Spinal cord (tissue), 10 donors: Measurements from ENCODE around the gene TUBB2B. TPM values are rescaled to one million over a fixed set of nuclear protein-coding genes. Genes with fewer than 3 reads are reported as not detected.
"Not testable (repeated sequence)": the region's sequence is repeated elsewhere in the genome, so short reads cannot be mapped to it uniquely, and the experiment has no call there.

ENCODE experiments used
- DNase-seq, 6 donors: peaks; one replicate each; pipeline versions ENCODE4 v3.0.0 to v3.0.0-alpha.2; 2013 to 2015; ENCODE audit warnings: low spot score in 6 of 6, low read depth in 4 of 6
- H3K27ac ChIP-seq: one replicate; pipeline ENCODE4 v1.5.1; 2013; ENCODE audit warnings: low read depth, low read length, control low read depth
- H3K27me3 ChIP-seq: one replicate; pipeline ENCODE4 v1.6.1; 2013; ENCODE audit warnings: low read length; ENCODE audit not compliant: control insufficient read depth, insufficient read depth
- H3K36me3 ChIP-seq: one replicate; pipeline ENCODE4 v1.6.1; 2013; ENCODE audit warnings: low read length; ENCODE audit not compliant: control insufficient read depth, insufficient read depth
- H3K4me1 ChIP-seq: one replicate; pipeline ENCODE4 v1.6.1; 2013; ENCODE audit warnings: low read length; ENCODE audit not compliant: control insufficient read depth, insufficient read depth
- H3K4me3 ChIP-seq: one replicate; pipeline ENCODE4 v1.5.1; 2013; ENCODE audit warnings: low read depth, low read length, control low read depth
- H3K9me3 ChIP-seq: one replicate; pipeline ENCODE4 v1.6.1; 2013; ENCODE audit warnings: low read length; ENCODE audit not compliant: control insufficient read depth, insufficient read depth
- WGBS: methylation state at CpG from one replicate; pipeline ENCODE4 v1.1.5; 2013; ENCODE audit warnings: missing lambda C conversion rate; ENCODE audit not compliant: insufficient coverage; 5-methylcytosine and 5-hydroxymethylcytosine counted together
- polyA plus RNA-seq, 2 donors: library from polyadenylated mRNA; unstranded; fragments of 120-200 nt; gene quantifications; one replicate each; pipeline ENCODE4 v1.2.1, GENCODE V29; 2013; ENCODE audit not compliant: insufficient read length in 2 of 2
- total RNA-seq, 2 donors: library from RNA; depleted of rRNA in 1 of 2; stranded (reverse); fragments of 120-200 nt in 1 of 2; fragments of >200 nt in 1 of 2; gene quantifications; one replicate each; pipeline versions ENCODE4 v1.2.3 to v1.2.4, GENCODE V29; 2013 to 2014
- donor health status: healthy.

TUBB2B gene
- total and polyA plus RNA-seq, 4 donors, result 554 to 1,720 (median 1,111) TPM

GRCh38 chr6:3247255-3248146 is 20.0 kb upstream of the TUBB2B start:
- WGBS, result 5% methylated on average over 32 of the region's 36 CpGs
- Histone ChIP-seq H3K4me1 (peaks cover 83% of the 10 kb centered on the region), H3K9me3 (no peaks in the 10 kb centered on the region), H3K4me3 (peak overlapping the region; percentile 47), H3K27ac (peak overlapping the region; percentile 93), H3K27me3 (no peaks in the 10 kb centered on the region), H3K36me3 (no peaks in the 10 kb centered on the region)
- DNase-seq, result peak; percentile 85 to 98 (median 87)

GRCh38 chr6:3245216-3245615 is 17.8 kb upstream of the TUBB2B start:
- no peak overlapping the region for H3K27ac ChIP-seq
- DNase-seq, result no peak
- H3K36me3 ChIP-seq, result no peaks in the 10 kb centered on the region
- peaks cover 69% of the 10 kb centered on the region for H3K4me1 ChIP-seq
- H3K4me3 ChIP-seq, result no peak overlapping the region
- 83% methylated on average over 2 of the region's 5 CpGs for WGBS
- H3K9me3 ChIP-seq, result no peaks in the 10 kb centered on the region
- no peaks in the 10 kb centered on the region for H3K27me3 ChIP-seq

GRCh38 chr6:3244832-3245161 is 17.3 kb upstream of the TUBB2B start:
- 100% methylated on average over 2 of the region's 7 CpGs for WGBS
- not testable (repeated sequence) for H3K36me3 ChIP-seq, DNase-seq, H3K9me3 ChIP-seq, H3K27me3 ChIP-seq, H3K27ac ChIP-seq, H3K4me3 ChIP-seq
- H3K4me1 ChIP-seq, result peaks cover 65% of the 10 kb centered on the region

GRCh38 chr6:3244003-3244831 is 16.8 kb upstream of the TUBB2B start:
- no peak for DNase-seq
- no peak overlapping the region for H3K4me3 ChIP-seq
- no peaks in the 10 kb centered on the region for H3K9me3 ChIP-seq
- peaks cover 2% of the 10 kb centered on the region for H3K36me3 ChIP-seq
- WGBS, result 100% methylated on average over 2 of the region's 8 CpGs
- H3K27ac ChIP-seq, result no peak overlapping the region
- H3K27me3 ChIP-seq, result no peaks in the 10 kb centered on the region
- peaks cover 63% of the 10 kb centered on the region for H3K4me1 ChIP-seq

- Histone ChIP-seq H3K4me1 (peaks cover 55% of the 10 kb centered on the region), H3K36me3 (peaks cover 10% of the 10 kb centered on the region), H3K4me3 (no peak overlapping the region), H3K27ac (peak overlapping the region; percentile 26), H3K9me3 (no peaks in the 10 kb centered on the region), H3K27me3 (no peaks in the 10 kb centered on the region)
- DNase-seq, result peak in 1 of 6 donors; percentile 73
- WGBS, result no CpG with 5 or more reads among the region's 4 CpGs
These were observed 15.3 kb upstream of the TUBB2B start for GRCh38 chr6:3242768-3243167.

GRCh38 chr6:3241745-3242144 is 14.3 kb upstream of the TUBB2B start:
- not testable (repeated sequence) for H3K4me3 ChIP-seq, H3K27ac ChIP-seq, H3K9me3 ChIP-seq, DNase-seq, H3K27me3 ChIP-seq, H3K36me3 ChIP-seq
- WGBS, result no CpG with 5 or more reads among the region's 4 CpGs
- H3K4me1 ChIP-seq, result peaks cover 51% of the 10 kb centered on the region

GRCh38 chr6:3240595-3240994 is 13.1 kb upstream of the TUBB2B start:
- Histone ChIP-seq H3K9me3 (no peaks in the 10 kb centered on the region), H3K27ac (no peak overlapping the region), H3K27me3 (no peaks in the 10 kb centered on the region), H3K36me3 (peaks cover 10% of the 10 kb centered on the region), H3K4me3 (no peak overlapping the region), H3K4me1 (peaks cover 48% of the 10 kb centered on the region)
- 39% methylated on average over 4 of the region's 7 CpGs for WGBS
- no peak for DNase-seq

GRCh38 chr6:3239110-3239830 is 11.8 kb upstream of the TUBB2B start:
- Histone ChIP-seq H3K27me3 (no peaks in the 10 kb centered on the region), H3K9me3 (no peaks in the 10 kb centered on the region), H3K27ac (no peak overlapping the region), H3K4me3 (no peak overlapping the region), H3K4me1 (peaks cover 59% of the 10 kb centered on the region), H3K36me3 (peaks cover 10% of the 10 kb centered on the region)
- DNase-seq, result no peak
- WGBS, result 58% methylated on average over 10 of the region's 13 CpGs

GRCh38 chr6:3237761-3238662 is 10.6 kb upstream of the TUBB2B start:
- Histone ChIP-seq H3K27ac (no peak overlapping the region), H3K27me3 (no peaks in the 10 kb centered on the region), H3K4me1 (peaks cover 50% of the 10 kb centered on the region), H3K9me3 (no peaks in the 10 kb centered on the region), H3K36me3 (peaks cover 10% of the 10 kb centered on the region), H3K4me3 (no peak overlapping the region)
- no peak for DNase-seq
- 78% methylated on average over 23 of the region's 24 CpGs for WGBS
